Endothelial cell (in vitro differentiated cells): ENCODE results near the gene THAP6. TPM values are rescaled to one million over a fixed set of nuclear protein-coding genes. Genes with fewer than 3 reads are reported as not detected.

Experiments used
- DNase-seq: peaks from one replicate; pipeline ENCODE4 v3.0.0; 2021; ENCODE audit warnings: low spot score
- H3K27ac Mint-ChIP-seq: one replicate; pipeline ENCODE4 v1.8.0; 2021; ENCODE audit warnings: mixed read lengths, inconsistent platforms; ENCODE audit not compliant: unreplicated experiment
- H3K27me3 Mint-ChIP-seq: one replicate; pipeline ENCODE4 v1.8.0; 2021; ENCODE audit warnings: mild to moderate bottlenecking, moderate library complexity, mixed read lengths, inconsistent platforms; ENCODE audit not compliant: unreplicated experiment
- H3K36me3 Mint-ChIP-seq: one replicate; pipeline ENCODE4 v1.8.0; 2021; ENCODE audit warnings: mild to moderate bottlenecking, low read depth, mixed read lengths, inconsistent platforms; ENCODE audit not compliant: unreplicated experiment
- H3K4me1 Mint-ChIP-seq: one replicate; pipeline ENCODE4 v1.8.0; 2021; ENCODE audit warnings: mild to moderate bottlenecking, mixed read lengths, inconsistent platforms; ENCODE audit not compliant: unreplicated experiment
- H3K4me3 Mint-ChIP-seq: one replicate; pipeline ENCODE4 v1.8.0; 2021; ENCODE audit warnings: mild to moderate bottlenecking, mixed read lengths, inconsistent platforms; ENCODE audit not compliant: unreplicated experiment
- H3K9me3 Mint-ChIP-seq: one replicate; pipeline ENCODE4 v1.8.0; 2021; ENCODE audit warnings: mixed read lengths, inconsistent platforms; ENCODE audit not compliant: unreplicated experiment
- CTCF ChIP-seq: fragments of 200-600 bp; sonication (generic); IDR thresholded peaks from one replicate; pipeline ENCODE4 v1.5.0; 2021; ENCODE audit warnings: antibody characterized with exemption; ENCODE audit not compliant: unreplicated experiment
- total RNA-seq: library from RNA; stranded (reverse); fragmentation: NEBNext Ultra II Directional; extraction: Animal tissue kit (Norgen Biotek cat#: 25700); gene quantifications from one replicate; pipeline ENCODE4 v1.2.1, GENCODE V29; 2021; ENCODE audit not compliant: unreplicated experiment

The THAP6 gene
- total RNA-seq, 1 donor from 2014 or later: 7.3 TPM

- no peaks in the 10 kb centered on the region for H3K4me1 Mint-ChIP-seq
- H3K36me3 Mint-ChIP-seq: peaks cover 6% of the 10 kb centered on the region
- H3K27me3 Mint-ChIP-seq: no peaks in the 10 kb centered on the region
- no peak for DNase-seq
- H3K4me3 Mint-ChIP-seq: no peak overlapping the region
- no peak overlapping the region for H3K27ac Mint-ChIP-seq
- TF ChIP-seq CTCF: no peak
- no peaks in the 10 kb centered on the region for H3K9me3 Mint-ChIP-seq
Observed at GRCh38 chr4:75566911-75567310, 52.6 kb downstream of the THAP6 start.

DNA sequence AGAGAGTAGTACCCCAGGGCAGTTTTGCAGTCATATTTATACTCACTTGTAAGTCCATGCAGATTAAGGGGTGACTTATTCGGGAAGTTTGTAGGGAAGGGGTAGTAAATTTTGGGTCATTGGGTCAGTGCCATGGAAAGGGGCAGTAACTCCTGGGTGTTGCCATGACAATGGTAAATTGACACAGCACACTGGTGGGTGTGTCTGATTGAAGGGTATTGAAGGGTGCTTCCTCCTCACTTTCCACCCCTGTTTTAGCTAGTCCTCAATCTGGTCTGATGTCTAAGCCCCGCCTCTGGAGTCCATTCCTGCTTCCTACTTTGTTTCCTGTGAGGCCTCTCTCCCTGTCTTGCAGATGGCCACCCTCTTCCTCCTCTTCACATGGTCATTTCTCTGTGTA lies 53.5 kb downstream of the THAP6 start:
- Mint-ChIP-seq H3K9me3 (no peaks in the 10 kb centered on the region), H3K27ac (no peak overlapping the region), H3K36me3 (peaks cover 6% of the 10 kb centered on the region), H3K4me1 (no peaks in the 10 kb centered on the region), H3K4me3 (no peak overlapping the region), H3K27me3 (no peaks in the 10 kb centered on the region)
- no peak for TF ChIP-seq CTCF
- DNase-seq: no peak

Other genes starting within 250 kb of the THAP6 start
- gene RCHY1, start 70 bp upstream of the THAP6 start, total RNA-seq: 40.7 TPM
- not detected for gene ODAPH, start 41.6 kb downstream of the THAP6 start, total RNA-seq
- gene CDKL2, start 116.1 kb downstream of the THAP6 start, total RNA-seq: 0.82 TPM
- 209 TPM for gene G3BP2, start 158.9 kb downstream of the THAP6 start, total RNA-seq
- 48.5 TPM for gene USO1, start 210.1 kb downstream of the THAP6 start, total RNA-seq